ENCODE measurements around the gene EML4. TPM values are rescaled to one million over a fixed set of nuclear protein-coding genes. Genes with fewer than 3 reads are reported as not detected.
A peak's percentile ranks its signal among the peaks of the same experiment; 100 is the strongest.

Gene EML4
- total and polyA plus RNA-seq, 2 of the 13 experiments (the other 11 are each of a cell fraction or from before 2014, with no cell fraction given) = 243 to 476 TPM

- TF ChIP-seq IRF9 (CRISPR knock-in tag; IDR thresholded peaks at IDR 0.05; ENCODE audit: borderline replicate concordance) (no peak), CBX5 (CRISPR knock-in tag; IDR thresholded peaks at IDR 0.05; ENCODE audit: borderline replicate concordance) (no peak), SRSF4 (IDR thresholded peaks at IDR 0.05; ENCODE audit: low read depth, low read length, poor library complexity, severe bottlenecking) (no peak), TBL1XR1 (IDR thresholded peaks at IDR 0.05; ENCODE audit: borderline replicate concordance, low read length, partially characterized antibody) (no peak), TRIM24 (CRISPR knock-in tag; IDR thresholded peaks at IDR 0.05) (no peak), PAXIP1 (CRISPR knock-in tag; conservative IDR thresholded peaks at IDR 0.05) (no peak), RBM22 (optimal IDR thresholded peaks at IDR 0.05; ENCODE audit: low read length) (peak; percentile 95)
Observed at GRCh38 chr2:42185220-42185921, 16.2 kb downstream of the EML4 start (continued).

All from HepG2 (cell line).